ENCODE data around the gene ZBTB40. TPM values are rescaled to one million over a fixed set of nuclear protein-coding genes. Genes with fewer than 3 reads are reported as not detected.

Gene ZBTB40
- total and polyA plus RNA-seq, 8 donors = 2.1 to 39.3 (median 14.0) TPM

DNA sequence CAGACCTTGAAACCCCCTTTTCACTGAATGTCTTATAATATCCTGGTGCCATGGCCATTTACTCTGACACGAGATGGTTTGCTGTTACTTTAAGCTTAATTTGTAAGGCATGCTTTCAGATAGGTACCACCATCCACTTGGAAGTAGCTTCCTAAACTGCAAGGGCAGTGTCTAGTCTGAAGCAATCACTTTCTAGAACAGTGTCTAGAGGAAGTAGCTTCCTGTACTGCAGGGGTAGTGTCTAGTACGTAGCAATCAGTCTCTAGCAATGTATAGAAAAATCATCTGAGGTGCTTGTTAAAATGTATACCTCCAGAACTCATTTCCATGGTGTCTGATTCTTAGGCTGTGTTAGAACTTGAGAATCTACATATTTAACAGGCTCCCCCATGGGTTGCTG lies 42.5 kb downstream of the ZBTB40 start:
- intact Hi-C loops (cut with DNase I; ENCODE audit: low total_unique reads) = no loop called here
- Histone ChIP-seq H3K4me3 (no peak overlapping the region), H3K9me3 (no peaks in the 10 kb centered on the region), H3K36me3 (peaks cover 6 to 72% (median 55%) of the 10 kb centered on the region in 4 donors), H3K4me1 (peaks cover 0 to 3% (median 1%) of the 10 kb centered on the region in 4 donors), H3K27ac (no peak overlapping the region), H3K27me3 (no peaks in the 10 kb centered on the region)
- whole genome bisulfite sequencing, 5 donors = 90 to 94% (median 92%) methylated on average over 2 of the region's 2 CpGs
- DNase-seq = no peak
- TF ChIP-seq EP300 (IDR thresholded peaks at IDR 0.05) (no peak), POLR2A (IDR thresholded peaks at IDR 0.05) (no peak), POLR2AphosphoS5 (IDR thresholded peaks at IDR 0.05) (no peak), CTCF (IDR thresholded peaks at IDR 0.05) (no peak)

DNA sequence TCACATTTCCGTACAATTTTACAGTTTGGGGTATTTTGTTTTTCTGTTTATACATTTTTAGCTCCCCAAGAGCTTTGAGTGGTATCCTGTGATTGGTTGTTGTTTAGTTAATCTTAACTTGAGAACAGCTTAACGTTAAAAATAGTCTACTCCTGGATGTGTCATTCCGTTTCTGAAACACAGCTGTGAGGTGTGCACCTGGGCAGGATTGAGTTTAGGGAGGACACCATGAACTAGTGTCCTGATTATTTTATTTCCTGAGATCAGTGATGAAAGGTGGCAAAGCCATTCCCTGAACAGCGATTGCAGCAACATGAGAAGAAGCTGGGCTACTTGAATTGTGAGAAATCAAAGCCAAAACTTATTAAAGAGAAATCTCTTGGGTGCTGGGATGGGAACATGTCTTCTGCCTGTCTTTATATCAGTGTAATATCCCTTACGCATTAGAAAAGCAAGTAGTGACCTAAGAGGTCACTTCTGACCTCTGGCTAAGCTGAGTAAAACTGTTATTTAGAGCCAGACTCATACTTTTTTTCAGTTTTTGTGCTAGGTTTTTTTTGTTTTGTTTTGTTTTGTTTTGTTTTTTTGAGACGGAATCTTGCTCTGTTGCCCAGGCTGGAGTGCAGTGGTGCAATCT lies 43.4 kb downstream of the ZBTB40 start:
- intact Hi-C loops (cut with DNase I; ENCODE audit: low total_unique reads) = no loop called here
- 79 to 89% (median 80%) methylated on average over 6 of the region's 6 CpGs for WGBS, 5 donors
- peaks cover 5 to 66% (median 50%) of the 10 kb centered on the region in 4 donors for H3K36me3 ChIP-seq

DNA sequence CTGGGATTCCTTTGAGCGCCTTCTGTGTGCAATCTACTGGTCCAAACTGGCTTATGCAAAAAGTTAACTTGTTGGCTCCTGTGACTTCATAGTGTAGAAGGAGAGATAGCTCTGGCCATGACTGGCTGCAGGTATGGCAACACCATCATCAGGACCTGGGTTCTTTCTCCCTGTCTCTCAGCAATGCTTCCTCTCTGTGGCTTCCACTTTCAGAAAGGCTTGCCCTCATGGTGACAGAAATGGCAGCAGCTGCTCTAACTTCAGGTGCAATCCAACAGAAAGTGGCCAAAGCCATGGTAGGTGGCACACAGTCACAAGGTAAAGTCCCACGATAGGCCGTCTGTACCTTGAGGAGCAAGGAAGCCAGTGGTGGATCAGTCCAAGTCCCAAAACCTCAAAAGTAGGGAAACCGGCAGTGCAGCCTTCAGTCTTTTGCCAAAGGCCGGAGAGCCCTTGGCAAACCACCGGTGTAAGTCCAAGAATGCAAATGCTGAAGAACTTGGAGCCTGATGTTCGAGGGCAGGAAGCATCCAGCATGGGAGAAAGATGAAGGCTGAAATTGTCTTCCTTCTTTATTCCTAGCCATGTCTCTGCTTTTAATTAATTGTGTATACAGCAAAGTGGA lies 45.0 kb downstream of the ZBTB40 start:
- peaks cover 6 to 24% (median 14%) of the 10 kb centered on the region in 4 donors for H3K4me1 ChIP-seq
- no peak for DNase-seq
- no peak overlapping the region for H3K4me3 ChIP-seq
- no peaks in the 10 kb centered on the region for H3K9me3 ChIP-seq
- intact Hi-C loops (cut with DNase I; ENCODE audit: low total_unique reads) = no loop called here
- H3K27ac ChIP-seq = no peak overlapping the region
- H3K36me3 ChIP-seq = peaks cover 0 to 54% (median 35%) of the 10 kb centered on the region in 4 donors
- no peak for TF ChIP-seq EP300 (IDR thresholded peaks at IDR 0.05)
- no peak for TF ChIP-seq POLR2AphosphoS5 (IDR thresholded peaks at IDR 0.05)
- TF ChIP-seq CTCF (IDR thresholded peaks at IDR 0.05) = no peak
- TF ChIP-seq POLR2A (IDR thresholded peaks at IDR 0.05) = no peak
- H3K27me3 ChIP-seq = no peaks in the 10 kb centered on the region
- 68 to 86% (median 84%) methylated on average over 7 of the region's 7 CpGs for WGBS, 5 donors

More for the DNA sequence above, 43.4 kb downstream of the ZBTB40 start:
- Histone ChIP-seq H3K4me1 (peaks cover 1 to 12% (median 6%) of the 10 kb centered on the region in 4 donors), H3K27ac (no peak overlapping the region), H3K27me3 (no peaks in the 10 kb centered on the region), H3K4me3 (no peak overlapping the region), H3K9me3 (no peaks in the 10 kb centered on the region)
- no peak for TF ChIP-seq POLR2AphosphoS5 (IDR thresholded peaks at IDR 0.05)
- no peak for TF ChIP-seq CTCF (IDR thresholded peaks at IDR 0.05)
- TF ChIP-seq EP300 (IDR thresholded peaks at IDR 0.05) = no peak
- no peak for TF ChIP-seq POLR2A (IDR thresholded peaks at IDR 0.05)
- DNase-seq = no peak

DNA sequence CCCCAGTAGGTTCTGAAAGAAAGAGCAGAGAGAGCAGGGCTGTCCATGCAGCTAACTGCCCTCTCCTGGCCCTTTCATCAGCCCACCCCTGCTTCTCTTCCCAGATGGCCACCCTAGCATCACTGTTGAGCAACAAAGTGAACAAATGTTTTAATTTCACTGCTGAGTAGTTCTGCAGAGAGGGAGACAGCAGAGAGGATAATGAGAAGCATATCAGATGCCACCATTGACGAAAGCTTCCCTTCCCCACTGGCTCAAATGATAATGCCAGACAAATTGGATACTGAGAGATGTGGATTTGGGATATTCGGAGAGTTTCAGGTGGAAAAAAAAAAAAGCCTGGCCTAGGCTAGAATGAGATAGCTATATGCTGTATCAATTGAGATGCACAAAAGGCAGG lies 46.8 kb downstream of the ZBTB40 start:
- no peak overlapping the region for H3K27ac ChIP-seq
- H3K27me3 ChIP-seq = no peaks in the 10 kb centered on the region
- 63 to 99% (median 98%) methylated on average over 2 of the region's 2 CpGs for WGBS, 5 donors
- peaks cover 5 to 48% (median 29%) of the 10 kb centered on the region in 4 donors for H3K36me3 ChIP-seq
- no peaks in the 10 kb centered on the region for H3K9me3 ChIP-seq
- TF ChIP-seq POLR2A (IDR thresholded peaks at IDR 0.05) (no peak), POLR2AphosphoS5 (IDR thresholded peaks at IDR 0.05) (no peak), CTCF (IDR thresholded peaks at IDR 0.05) (no peak), EP300 (IDR thresholded peaks at IDR 0.05) (no peak)
- no peak overlapping the region for H3K4me3 ChIP-seq
- intact Hi-C loops (cut with DNase I; ENCODE audit: low total_unique reads) = no loop called here
- no peak for DNase-seq
- peaks cover 6 to 24% (median 14%) of the 10 kb centered on the region in 4 donors for H3K4me1 ChIP-seq
